Left lung (tissue), 10 donors: ENCODE data around the gene CCDC102A. TPM values are rescaled to one million over a fixed set of nuclear protein-coding genes. Genes with fewer than 3 reads are reported as not detected.

Source experiments
- ATAC-seq: fragments of 200-7000 bp; cut with Tn5 transposase; one replicate; pipeline ENCODE4 v1.9.1; 2020; ENCODE audit warnings: moderate library complexity
- DNase-seq, 4 donors: peaks; one replicate each; pipeline ENCODE4 v3.0.0-alpha.2; 2013 to 2020
- H3K27ac ChIP-seq, 2 donors: fragments of 200-600 bp; sonication (generic) in 1 of 2; one replicate each; pipeline versions ENCODE4 v1.5.0 to v1.8.0; 2020 to 2021
- H3K27me3 ChIP-seq, 2 donors: fragments of 200-600 bp; sonication (generic) in 1 of 2; one replicate each; pipeline versions ENCODE4 v1.5.0 to v1.8.0; 2020 to 2021
- H3K36me3 ChIP-seq, 2 donors: fragments of 200-600 bp; sonication (generic) in 1 of 2; one replicate each; pipeline versions ENCODE4 v1.5.0 to v1.8.0; 2020 to 2021
- H3K4me1 ChIP-seq, 2 donors: fragments of 200-600 bp; one replicate each; pipeline ENCODE4 v1.8.0; 2021
- H3K4me3 ChIP-seq, 2 donors: fragments of 200-600 bp; sonication (generic) in 1 of 2; one replicate each; pipeline versions ENCODE4 v1.5.0 to v1.8.0; 2020 to 2021; ENCODE audit warnings: mild to moderate bottlenecking in 1 of 2
- H3K9me3 ChIP-seq, 2 donors: fragments of 200-600 bp; sonication (generic) in 1 of 2; one replicate each; pipeline versions ENCODE4 v1.5.0 to v1.8.0; 2020 to 2021
- intact Hi-C, 2 donors: fragments of 100-400 bp; cut with DNase I; formaldehyde crosslinking; loops; one replicate each; pipeline versions ENCODE4 v1.11.2 to v1.14.2; 2022
- polyA plus RNA-seq, 6 donors: library from polyadenylated mRNA; unstranded; fragments of 120-200 nt; gene quantifications; one replicate each; pipeline ENCODE4 v1.2.1, GENCODE V29; 2013; ENCODE audit not compliant: insufficient read length in 6 of 6
- total RNA-seq, 2 donors: library from RNA; stranded (reverse); fragmentation: NEBNext Ultra II Directional; extraction: Animal tissue kit (Norgen Biotek cat#: 25700); gene quantifications; one replicate each; pipeline ENCODE4 v1.2.1, GENCODE V29; 2021
- TF ChIP-seq, protein P1 (sequence below), 2 donors: fragments of 200-600 bp; sonication (generic) in 1 of 2; IDR thresholded peaks; one replicate each; pipeline versions ENCODE4 v1.5.0 to v1.8.0; 2021; ENCODE audit warnings: antibody characterized with exemption in 2 of 2
- donor health status: DM: no; HTN: yes; CAD: no.
- donor health status: DM: no; HTN: no; CAD: no.

The CCDC102A gene
- total and polyA plus RNA-seq, 8 donors, result 5.2 to 18.4 (median 13.0) TPM

DNA sequence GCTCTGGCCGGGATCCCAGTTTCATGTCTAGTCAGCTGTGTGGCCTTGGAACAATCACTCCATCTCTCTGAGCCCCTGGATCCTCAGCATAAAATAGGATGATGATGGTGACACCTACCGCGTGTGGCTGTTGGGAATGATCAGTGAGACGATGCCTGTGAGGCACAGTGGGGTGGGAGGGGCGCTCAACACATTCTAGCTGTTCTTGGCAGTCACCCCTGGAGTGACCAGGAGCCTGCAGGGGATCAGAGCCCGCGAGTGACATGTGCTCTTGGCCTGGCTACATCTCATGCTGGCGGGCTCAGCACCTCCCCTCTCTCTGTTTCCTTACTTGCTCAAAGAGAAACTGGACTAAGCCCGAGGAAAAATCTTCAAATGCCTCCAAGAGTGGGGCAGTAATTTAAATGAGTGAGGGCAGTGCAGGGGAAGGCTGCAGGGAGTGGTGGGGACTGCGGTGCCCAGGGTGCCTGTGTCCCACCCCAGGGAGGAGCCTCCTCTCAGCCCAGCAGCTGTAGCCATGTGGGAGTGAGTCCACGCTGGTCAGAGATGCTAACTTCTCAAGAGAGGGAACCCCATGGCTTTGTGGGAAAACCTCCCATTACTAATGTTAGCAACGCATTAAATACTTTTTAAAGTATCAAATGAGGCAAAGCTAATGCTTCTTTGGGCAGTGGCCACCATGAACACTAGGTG is 27.0 kb downstream of the CCDC102A start:
- Histone ChIP-seq H3K36me3 (no peaks in the 10 kb centered on the region), H3K27me3 (no peaks in the 10 kb centered on the region), H3K4me3 (no peak overlapping the region), H3K27ac (no peak overlapping the region), H3K9me3 (no peaks in the 10 kb centered on the region), H3K4me1 (peaks cover 3 to 19% of the 10 kb centered on the region in 2 donors)
- intact Hi-C loops, result no loop called here
- DNase-seq (peak in 1 of 4 donors; percentile 33), ATAC-seq (no peak)
- TF ChIP-seq, protein P1, sequence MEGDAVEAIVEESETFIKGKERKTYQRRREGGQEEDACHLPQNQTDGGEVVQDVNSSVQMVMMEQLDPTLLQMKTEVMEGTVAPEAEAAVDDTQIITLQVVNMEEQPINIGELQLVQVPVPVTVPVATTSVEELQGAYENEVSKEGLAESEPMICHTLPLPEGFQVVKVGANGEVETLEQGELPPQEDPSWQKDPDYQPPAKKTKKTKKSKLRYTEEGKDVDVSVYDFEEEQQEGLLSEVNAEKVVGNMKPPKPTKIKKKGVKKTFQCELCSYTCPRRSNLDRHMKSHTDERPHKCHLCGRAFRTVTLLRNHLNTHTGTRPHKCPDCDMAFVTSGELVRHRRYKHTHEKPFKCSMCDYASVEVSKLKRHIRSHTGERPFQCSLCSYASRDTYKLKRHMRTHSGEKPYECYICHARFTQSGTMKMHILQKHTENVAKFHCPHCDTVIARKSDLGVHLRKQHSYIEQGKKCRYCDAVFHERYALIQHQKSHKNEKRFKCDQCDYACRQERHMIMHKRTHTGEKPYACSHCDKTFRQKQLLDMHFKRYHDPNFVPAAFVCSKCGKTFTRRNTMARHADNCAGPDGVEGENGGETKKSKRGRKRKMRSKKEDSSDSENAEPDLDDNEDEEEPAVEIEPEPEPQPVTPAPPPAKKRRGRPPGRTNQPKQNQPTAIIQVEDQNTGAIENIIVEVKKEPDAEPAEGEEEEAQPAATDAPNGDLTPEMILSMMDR (IDR thresholded peaks at IDR 0.05), result no peak

- Histone ChIP-seq H3K36me3 (no peaks in the 10 kb centered on the region), H3K4me3 (no peak overlapping the region), H3K27me3 (no peaks in the 10 kb centered on the region), H3K4me1 (peaks cover 0 to 7% of the 10 kb centered on the region in 2 donors), H3K27ac (no peak overlapping the region), H3K9me3 (no peaks in the 10 kb centered on the region)
- intact Hi-C loops, result no loop called here
- TF ChIP-seq, protein P1 (IDR thresholded peaks at IDR 0.05), result no peak
- DNase-seq (peak in 1 of 4 donors; percentile 56), ATAC-seq (no peak)
Measured at GRCh38 chr16:57508035-57508425, 28.3 kb downstream of the CCDC102A start.

DNA sequence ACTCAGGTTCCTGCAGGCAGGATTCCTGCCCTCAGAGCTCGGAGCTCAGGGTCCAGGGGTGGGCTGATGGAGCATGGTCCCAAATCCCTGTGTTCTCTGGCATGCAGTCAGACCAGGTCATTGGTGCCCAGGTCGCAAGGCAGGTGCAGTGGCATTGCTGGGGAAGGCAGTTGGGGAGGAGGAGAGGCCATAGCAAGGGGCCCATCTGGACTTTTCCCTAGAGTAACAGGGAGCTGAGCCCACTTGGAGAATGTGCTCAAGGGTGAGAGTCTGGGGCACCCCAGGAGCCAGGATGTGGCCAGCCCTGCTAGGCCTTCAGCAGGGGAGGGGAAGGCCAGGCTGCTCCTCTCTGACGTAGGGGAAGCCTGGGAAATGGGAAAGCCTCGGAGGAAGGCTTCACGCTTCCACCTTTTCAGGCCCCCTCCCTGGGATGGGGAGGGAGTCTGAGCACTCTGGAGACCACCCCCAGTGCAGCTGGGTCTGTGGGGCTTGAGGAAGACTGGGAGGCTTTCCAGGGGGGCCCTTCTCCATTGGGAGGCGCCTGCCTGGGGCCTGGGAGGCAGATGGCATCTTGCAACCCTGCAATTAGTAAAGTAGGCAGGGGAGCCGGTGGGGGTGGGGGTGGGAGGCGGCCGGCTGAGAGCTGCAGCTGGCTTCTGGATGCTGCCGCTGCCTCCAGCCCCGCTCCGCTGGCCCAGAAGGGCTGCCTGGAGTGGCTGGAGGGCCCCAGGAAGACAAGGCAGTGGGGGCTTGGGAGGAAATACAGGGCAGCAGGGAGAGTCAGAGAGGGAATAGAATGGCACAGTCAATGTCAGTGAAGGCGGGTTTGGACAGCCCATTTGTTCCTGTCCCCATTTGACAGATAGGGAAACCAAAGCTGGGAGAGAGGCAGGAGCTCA is 29.0 kb downstream of the CCDC102A start:
- Histone ChIP-seq H3K4me3 (no peak overlapping the region), H3K36me3 (no peaks in the 10 kb centered on the region), H3K9me3 (no peaks in the 10 kb centered on the region), H3K4me1 (peaks cover 0 to 12% of the 10 kb centered on the region in 2 donors), H3K27ac (no peak overlapping the region), H3K27me3 (no peaks in the 10 kb centered on the region)
- DNase-seq, result peak in 1 of 4 donors; percentile 35
- intact Hi-C loops, result no loop called here
- TF ChIP-seq, protein P1 (IDR thresholded peaks at IDR 0.05), result no peak
- no peak for ATAC-seq

GRCh38 chr16:57505169-57505568 is 31.2 kb downstream of the CCDC102A start:
- Histone ChIP-seq H3K9me3 (no peaks in the 10 kb centered on the region), H3K4me3 (no peak overlapping the region), H3K27me3 (no peaks in the 10 kb centered on the region), H3K27ac (no peak overlapping the region), H3K36me3 (no peaks in the 10 kb centered on the region), H3K4me1 (peaks cover 3 to 7% of the 10 kb centered on the region in 2 donors)
- DNase-seq (peak in 1 of 4 donors; percentile 23), ATAC-seq (no peak)
- intact Hi-C loops, result no loop called here
- TF ChIP-seq, protein P1 (IDR thresholded peaks at IDR 0.05), result no peak

GRCh38 chr16:57504491-57504890 is 31.9 kb downstream of the CCDC102A start:
- no peaks in the 10 kb centered on the region for H3K36me3 ChIP-seq
- DNase-seq (peak in 1 of 4 donors; percentile 55), ATAC-seq (no peak)
- intact Hi-C loops, result no loop called here
- TF ChIP-seq, protein P1 (IDR thresholded peaks at IDR 0.05), result no peak
- no peak overlapping the region for H3K27ac ChIP-seq
- no peaks in the 10 kb centered on the region for H3K27me3 ChIP-seq
- H3K4me1 ChIP-seq, result peaks cover 3 to 4% of the 10 kb centered on the region in 2 donors
- H3K4me3 ChIP-seq, result no peak overlapping the region
- H3K9me3 ChIP-seq, result no peaks in the 10 kb centered on the region
